Testis (tissue), 3 donors: ENCODE data around the gene GC. TPM values are rescaled to one million over a fixed set of nuclear protein-coding genes. Genes with fewer than 3 reads are reported as not detected.

Experiments used
- DNase-seq: peaks from one replicate; pipeline ENCODE4 v3.0.0-alpha.2; 2019
- H3K27ac ChIP-seq, 2 donors: fragments of 200-600 bp; sonication (generic); one replicate each; pipeline ENCODE4 v1.5.1; 2019
- H3K27me3 ChIP-seq: fragments of 200-600 bp; sonication (generic); one replicate; pipeline ENCODE4 v1.5.1; 2019
- H3K36me3 ChIP-seq: fragments of 200-600 bp; sonication (generic); one replicate; pipeline ENCODE4 v1.5.1; 2017; ENCODE audit warnings: low read depth; ENCODE audit errors: missing control alignments
- H3K4me1 ChIP-seq: fragments of 200-600 bp; sonication (generic); one replicate; pipeline ENCODE4 v1.5.1; 2019
- H3K4me3 ChIP-seq, 2 donors: fragments of 200-600 bp; sonication (generic); one replicate each; pipeline ENCODE4 v1.5.1; 2017 to 2019
- H3K9me3 ChIP-seq: fragments of 200-600 bp; sonication (generic); one replicate; pipeline ENCODE4 v1.5.1; 2017
- CTCF ChIP-seq, 3 experiments: fragments of 450-650 bp in 2 of 3; fragments of 200-600 bp in 1 of 3; sonication (generic) in 1 of 3; IDR thresholded peaks; one replicate each; pipeline ENCODE4 v1.5.1; 2016 to 2019; ENCODE audit warnings: antibody characterized with exemption in 3 of 3, mild to moderate bottlenecking in 2 of 3, moderate library complexity in 1 of 3
- POLR2A ChIP-seq: fragments of 450-650 bp; IDR thresholded peaks from one replicate; pipeline ENCODE4 v1.6.1; 2017; ENCODE audit warnings: antibody characterized with exemption, mild to moderate bottlenecking, moderate library complexity
- WGBS, 2 donors: methylation state at CpG; one replicate each; pipeline ENCODE4 v1.1.5; 2018; 5-methylcytosine and 5-hydroxymethylcytosine counted together
- intact Hi-C: fragments of 100-400 bp; cut with DNase I; formaldehyde crosslinking; loops from one replicate; pipeline ENCODE4 v1.15.1; 2023; ENCODE audit warnings: low total_unique reads
- polyA plus RNA-seq: library from polyadenylated mRNA; stranded (reverse); fragments of 350-450 nt; fragmentation: Illumina TruSeq; extraction: RNeasy Lipid Tissue Mini Kit (QIAGEN cat#74804); gene quantifications from one replicate; pipeline ENCODE4 v1.2.3, GENCODE V29; 2014; ENCODE audit warnings: low read depth, low replicate concordance; ENCODE audit not compliant: insufficient read depth
- total RNA-seq, 2 donors: library from RNA; depleted of rRNA; stranded (reverse); fragments of >200 nt; gene quantifications; one replicate each; pipeline ENCODE4 v1.2.3, GENCODE V29; 2016

Gene GC
- total and polyA plus RNA-seq, 3 donors from 2014 or later: 0.47 TPM; not detected in 2

GRCh38 chr4:71769434-71769833 is 14.4 kb downstream of the GC start:
- 90 to 96% methylated on average over 3 of the region's 3 CpGs for WGBS, 2 donors
- no peak for DNase-seq
- no peak overlapping the region for H3K27ac ChIP-seq
- H3K4me1 ChIP-seq: no peaks in the 10 kb centered on the region
- intact Hi-C loops: no loop called here
- no peaks in the 10 kb centered on the region for H3K27me3 ChIP-seq
- TF ChIP-seq CTCF (IDR thresholded peaks at IDR 0.05) (no peak), POLR2A (no peak)
- H3K36me3 ChIP-seq: no peaks in the 10 kb centered on the region
- H3K9me3 ChIP-seq: no peaks in the 10 kb centered on the region
- H3K4me3 ChIP-seq: no peak overlapping the region

GRCh38 chr4:71768123-71768522 is 15.8 kb downstream of the GC start:
- Histone ChIP-seq H3K4me1 (no peaks in the 10 kb centered on the region), H3K9me3 (no peaks in the 10 kb centered on the region), H3K27me3 (no peaks in the 10 kb centered on the region), H3K36me3 (no peaks in the 10 kb centered on the region), H3K27ac (no peak overlapping the region), H3K4me3 (no peak overlapping the region)
- DNase-seq: no peak
- intact Hi-C loops: no loop called here
- TF ChIP-seq POLR2A: no peak
- TF ChIP-seq CTCF (IDR thresholded peaks at IDR 0.05): no peak
- 77 to 80% methylated on average over 7 of the region's 7 CpGs for WGBS, 2 donors

GRCh38 chr4:71765821-71766383 is 18.0 kb downstream of the GC start:
- no peaks in the 10 kb centered on the region for H3K36me3 ChIP-seq
- no peaks in the 10 kb centered on the region for H3K4me1 ChIP-seq
- no peak for DNase-seq
- no peak overlapping the region for H3K4me3 ChIP-seq
- H3K27ac ChIP-seq: no peak overlapping the region
- WGBS, 2 donors: 38 to 51% methylated on average over 2 of the region's 2 CpGs
- TF ChIP-seq POLR2A: no peak
- TF ChIP-seq CTCF (IDR thresholded peaks at IDR 0.05): no peak
- intact Hi-C loops: no loop called here
- H3K9me3 ChIP-seq: no peaks in the 10 kb centered on the region
- H3K27me3 ChIP-seq: no peaks in the 10 kb centered on the region

- Histone ChIP-seq H3K9me3 (no peaks in the 10 kb centered on the region), H3K27ac (no peak overlapping the region), H3K4me3 (no peak overlapping the region), H3K4me1 (no peaks in the 10 kb centered on the region), H3K36me3 (no peaks in the 10 kb centered on the region), H3K27me3 (no peaks in the 10 kb centered on the region)
- no peak for DNase-seq
- TF ChIP-seq POLR2A (no peak), CTCF (IDR thresholded peaks at IDR 0.05) (no peak)
- intact Hi-C loops: no loop called here
- 82 to 85% methylated on average over 4 of the region's 4 CpGs for WGBS, 2 donors
Observed at GRCh38 chr4:71765350-71765749, 18.5 kb downstream of the GC start.

- WGBS, 2 donors: 74 to 83% methylated on average over 5 of the region's 5 CpGs
- intact Hi-C loops: no loop called here
- H3K4me3 ChIP-seq: no peak overlapping the region
- H3K4me1 ChIP-seq: no peaks in the 10 kb centered on the region
- H3K27ac ChIP-seq: no peak overlapping the region
- H3K9me3 ChIP-seq: no peaks in the 10 kb centered on the region
- no peaks in the 10 kb centered on the region for H3K36me3 ChIP-seq
- DNase-seq: no peak
- TF ChIP-seq POLR2A: no peak
- TF ChIP-seq CTCF (IDR thresholded peaks at IDR 0.05): no peak
- H3K27me3 ChIP-seq: no peaks in the 10 kb centered on the region
Observed at GRCh38 chr4:71752383-71753042, 31.4 kb downstream of the GC start.
